Endothelial cell of umbilical vein (primary cell): ENCODE data around the gene ETNK1. TPM values are rescaled to one million over a fixed set of nuclear protein-coding genes. Genes with fewer than 3 reads are reported as not detected.

ENCODE experiments used
- BruUV-seq: library from RNA; stranded (reverse); fragments of 400-500 nt; replicated peaks from 2 replicates; lab custom pipeline; 2021; lab: Mats Ljungman, UMichigan
- CTCF ChIA-PET: fragments of 300-600, 350-600 bp; sonication (Branson Sonifier 250); formaldehyde crosslinking; loops from one replicate; lab custom pipeline; 2021; ENCODE audit warnings: antibody characterized with exemption, inconsistent platforms; lab: Charles Lee
- POLR2A ChIA-PET: fragments of 300-600, 350-600 bp; sonication (Branson Sonifier 250); formaldehyde crosslinking; loops from one replicate; lab custom pipeline; 2021; ENCODE audit warnings: antibody characterized with exemption, inconsistent platforms; lab: Charles Lee
- DNase-seq: peaks from one replicate; pipeline ENCODE4 v3.0.0-alpha.2; 2011; ENCODE audit warnings: low read depth, low spot score
- FAIRE-seq: peaks from 2 replicates; lab custom pipeline; 2011; peaks lifted over from hg19 to GRCh38; lab: Jason Lieb, UNC
- H2AFZ ChIP-seq: 2 replicates; pipeline ENCODE4 v1.6.0; 2012; ENCODE audit warnings: low read depth, low read length, control low read depth, inconsistent platforms
- H3K27ac ChIP-seq: 2 replicates; pipeline ENCODE4 v1.5.1; 2011; ENCODE audit warnings: low read depth, mild to moderate bottlenecking, control low read depth, low read length, moderate library complexity; ENCODE audit not compliant: insufficient read depth
- H3K27me3 ChIP-seq, 2 experiments: 2 replicates each; pipeline versions ENCODE4 v1.6.0 to v1.6.1; 2011; ENCODE audit warnings: low read length in 2 of 2, mixed read lengths in 1 of 2; ENCODE audit not compliant: control insufficient read depth in 2 of 2, insufficient read depth in 2 of 2
- H3K36me3 ChIP-seq, 2 experiments: 2 replicates in 1 of 2; 3 replicates in 1 of 2; pipeline ENCODE4 v1.5.1; 2011; ENCODE audit warnings: low read length in 2 of 2, mild to moderate bottlenecking in 1 of 2, moderate library complexity in 1 of 2; ENCODE audit not compliant: control insufficient read depth in 2 of 2, insufficient read depth in 2 of 2; ENCODE audit errors: extremely low read depth in 1 of 2
- H3K4me1 ChIP-seq: 3 replicates; pipeline ENCODE4 v1.5.1; 2011; ENCODE audit warnings: mild to moderate bottlenecking, low read length; ENCODE audit not compliant: control insufficient read depth, insufficient read depth; ENCODE audit errors: extremely low read depth
- H3K4me2 ChIP-seq: 2 replicates; pipeline ENCODE4 v1.6.1; 2011; ENCODE audit warnings: low read length, control low read depth, mixed read lengths; ENCODE audit not compliant: insufficient read depth
- H3K4me3 ChIP-seq, 3 experiments: fragments of 200-600 bp in 1 of 3; sonication (generic), shearing (Covaris generic) in 1 of 3; replicated peaks in 1 of 3; 2 replicates each; pipeline ENCODE4 v1.5.1; 2011 to 2016; ENCODE audit warnings: control low read depth in 3 of 3, low read length in 3 of 3, mild to moderate bottlenecking in 2 of 3, inconsistent platforms in 1 of 3, low read depth in 1 of 3, moderate library complexity in 1 of 3; ENCODE audit not compliant: insufficient read depth in 1 of 3
- H3K79me2 ChIP-seq: 2 replicates; pipeline ENCODE4 v1.6.0; 2012; ENCODE audit warnings: low read length, inconsistent platforms; ENCODE audit not compliant: control insufficient read depth, insufficient read depth
- H3K9ac ChIP-seq: replicated peaks from 2 replicates; pipeline ENCODE3; 2011; ENCODE audit warnings: low read length, control low read depth; ENCODE audit not compliant: insufficient read depth; ENCODE audit errors: extremely low read depth
- H3K9me1 ChIP-seq: replicated peaks from 3 replicates; pipeline ENCODE4 v1.6.0; 2011; ENCODE audit warnings: mild to moderate bottlenecking, low read length; ENCODE audit not compliant: control insufficient read depth, insufficient read depth; ENCODE audit errors: extremely low read depth
- H3K9me3 ChIP-seq: replicated peaks from 2 replicates; pipeline ENCODE4 v1.5.1; 2012; ENCODE audit warnings: low read length, inconsistent platforms; ENCODE audit not compliant: control insufficient read depth, insufficient read depth
- H4K20me1 ChIP-seq: replicated peaks from 2 replicates; pipeline ENCODE3; 2011; ENCODE audit warnings: mild to moderate bottlenecking, low read length; ENCODE audit not compliant: control insufficient read depth, insufficient read depth; ENCODE audit errors: extremely low read depth
- CTCF ChIP-seq, 2 donors: IDR thresholded peaks; 1 replicate in 1 of 2; 2 replicates in 1 of 2; pipeline ENCODE4 v1.5.1; 2011; ENCODE audit warnings: low read length in 2 of 2, mild to moderate bottlenecking in 2 of 2, moderate library complexity in 2 of 2, control low read depth in 1 of 2, inconsistent platforms in 1 of 2, low read depth in 1 of 2; ENCODE audit not compliant: insufficient read depth in 1 of 2; ENCODE audit errors: extremely low read depth in 1 of 2
- EZH2 ChIP-seq: IDR thresholded peaks from 2 replicates; pipeline ENCODE4 v1.6.1; 2012; ENCODE audit warnings: borderline replicate concordance, low read depth, mild to moderate bottlenecking, moderate library complexity, low read length, inconsistent platforms; ENCODE audit not compliant: severe bottlenecking
- FOS ChIP-seq: IDR thresholded peaks from 2 replicates; pipeline ENCODE4 v1.6.1; 2011; ENCODE audit warnings: mild to moderate bottlenecking, low read length, moderate library complexity, borderline replicate concordance; ENCODE audit not compliant: insufficient read depth
- GATA2 ChIP-seq: IDR thresholded peaks from 2 replicates; pipeline ENCODE4 v1.7.0; 2011; ENCODE audit warnings: low read depth, mild to moderate bottlenecking, moderate library complexity, mixed read lengths, low read length; ENCODE audit not compliant: insufficient read length, insufficient read depth
- JUN ChIP-seq: IDR thresholded peaks from 2 replicates; pipeline ENCODE4 v1.6.1; 2011; ENCODE audit warnings: borderline replicate concordance, low read depth; ENCODE audit not compliant: insufficient read length, insufficient read depth
- MAX ChIP-seq: IDR thresholded peaks from 2 replicates; pipeline ENCODE4 v1.6.1; 2011; ENCODE audit not compliant: insufficient read depth, insufficient read length
- MYC ChIP-seq: IDR thresholded peaks from one replicate; pipeline ENCODE4 v1.6.1; 2011; ENCODE audit warnings: mild to moderate bottlenecking, low read depth, low read length
- POLR2A ChIP-seq: IDR thresholded peaks from 2 replicates; pipeline ENCODE4 v1.6.1; 2012; ENCODE audit warnings: low read depth, mild to moderate bottlenecking, control low read depth, low read length
- POLR2AphosphoS5 ChIP-seq: IDR thresholded peaks from 2 replicates; pipeline ENCODE4 v1.6.1; 2012; ENCODE audit warnings: low read depth, mild to moderate bottlenecking, control low read depth, low read length, moderate library complexity; ENCODE audit not compliant: insufficient read depth
- dilution Hi-C: fragments of 300-500 bp; cut with MboI; formaldehyde crosslinking; loops from one replicate; pipeline ENCODE4 v1.15.0; 2019; ENCODE audit warnings: low sequenced_read_pairs; ENCODE audit not compliant: extremely low pct_ligation_motif_present
- intact Hi-C: fragments of 100-400 bp; cut with micrococcal nuclease; formaldehyde crosslinking; loops from one replicate; pipeline ENCODE4 v1.10.0; 2022
- polyA plus RNA-seq, 4 experiments: library from polyadenylated mRNA; depleted of rRNA in 3 of 4; stranded (reverse) in 3 of 4; unstranded in 1 of 4; fragments of >200 nt; gene quantifications; 2 replicates each; pipeline versions ENCODE4 v1.2.1 to v1.2.3, GENCODE V29; 2011 to 2012; ENCODE audit warnings: missing spikeins in 1 of 4
- total RNA-seq: library from RNA; stranded (reverse); gene quantifications from 2 replicates; pipeline ENCODE4 v1.2.3, GENCODE V29; 2021

The ETNK1 gene
- total and polyA plus RNA-seq, 2 donors (not counting 3 experiments of a cell fraction or from before 2014, with no cell fraction given), result 11.4 to 68.4 TPM

GRCh38 chr12:22728987-22729386 lies 104.0 kb downstream of the ETNK1 start:
- Histone ChIP-seq H3K27ac (no peak overlapping the region), H3K9me3 (no peaks in the 10 kb centered on the region), H3K9me1 (no peaks in the 10 kb centered on the region), H3K79me2 (no peaks in the 10 kb centered on the region), H3K4me3 (no peak overlapping the region), H3K9ac (no peak overlapping the region), H3K4me2 (no peak overlapping the region), H4K20me1 (peaks cover 3% of the 10 kb centered on the region), H3K36me3 (no peaks in the 10 kb centered on the region), H2AFZ (no peak overlapping the region), H3K4me1 (no peaks in the 10 kb centered on the region), H3K27me3 (no peaks in the 10 kb centered on the region)
- DNase-seq, result no peak
- no peak for TF ChIP-seq POLR2AphosphoS5
- TF ChIP-seq MYC, result no peak
- TF ChIP-seq JUN, result no peak
- no peak for TF ChIP-seq CTCF (IDR thresholded peaks at IDR 0.05; ENCODE audit: extremely low read depth in 1 of 2, insufficient read depth in 1 of 2, low read depth in 1 of 2, low read length in 2 of 2)
- TF ChIP-seq FOS, result no peak
- no peak for TF ChIP-seq MAX
- no peak for TF ChIP-seq GATA2
- no peak for TF ChIP-seq POLR2A
- no peak for TF ChIP-seq EZH2
- BruUV-seq, result no TSS peak
- ChIA-PET POLR2A (no interaction called here), CTCF (interaction anchor here (0.6 to 1.8 kb wide), 3 partner anchors 12 to 98 kb away, joined by 3 to 5 read pairs (median 3); no protein-coding TSS in a partner anchor)
- intact Hi-C loops, result no loop called here
- FAIRE-seq, result no peak
- dilution Hi-C loops, result no loop called here
